ENCODE data around the gene LIM2.

DNA sequence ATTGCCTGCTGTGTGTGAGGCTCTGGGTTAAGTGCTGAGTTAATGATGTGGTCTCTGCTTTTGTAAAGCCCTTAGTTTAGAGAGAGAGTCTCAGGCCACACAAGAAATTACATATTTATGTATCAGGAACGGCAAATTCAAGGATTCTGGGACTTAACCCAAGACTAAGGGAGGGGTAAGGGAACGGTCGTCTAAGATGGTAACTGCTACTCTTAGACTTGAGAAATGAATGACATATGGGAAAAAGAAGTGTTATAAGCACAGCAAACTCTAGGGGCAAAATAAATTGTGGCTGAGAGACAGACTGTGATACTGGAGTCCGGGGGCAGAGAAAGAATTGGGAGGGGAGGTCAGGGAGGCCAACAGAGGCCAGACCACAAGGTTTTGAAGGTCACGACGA, 56.1 kb downstream of the LIM2 start:
- TF ChIP-seq EZH2 (IDR thresholded peaks at IDR 0.05; ENCODE audit: borderline replicate concordance) (no peak), CTCF (IDR thresholded peaks at IDR 0.05; ENCODE audit: poor library complexity) (no peak)
